ENCODE results near the gene SRRT.
"Not testable (repeated sequence)": the region's sequence is repeated elsewhere in the genome, so short reads cannot be mapped to it uniquely, and the experiment has no call there.

SRRT gene

GRCh38 chr7:100894860-100895700, 20.2 kb downstream of the SRRT start:
- peak; percentile 27 for DNase-seq (ENCODE audit: low read depth)

GRCh38 chr7:100895701-100895955, 20.7 kb downstream of the SRRT start, which contains the start of gene ACHE:
Gene ACHE, minus strand, starts transcription at chr7:100895888. Its CDS starts 1,656 bp downstream, at chr7:100894232.
- DNase-seq (ENCODE audit: low read depth) = no peak

GRCh38 chr7:100895956-100896731, 21.2 kb downstream of the SRRT start:
- DNase-seq (ENCODE audit: low read depth) = no peak

GRCh38 chr7:100896732-100897608, 22.1 kb downstream of the SRRT start:
- DNase-seq (ENCODE audit: low read depth) = peak; percentile 52

- no peak for DNase-seq (ENCODE audit: low read depth)
Measured at GRCh38 chr7:100897772-100898454, 23.0 kb downstream of the SRRT start.

GRCh38 chr7:100899432-100899831, 24.5 kb downstream of the SRRT start:
- no peak for DNase-seq (ENCODE audit: low read depth)

GRCh38 chr7:100900978-100901377, 26.1 kb downstream of the SRRT start:
- no peak for DNase-seq (ENCODE audit: low read depth)

- no peak for DNase-seq (ENCODE audit: low read depth)
Measured at GRCh38 chr7:100901921-100902332, 27.0 kb downstream of the SRRT start.

- no peak for DNase-seq (ENCODE audit: low read depth)
Measured at GRCh38 chr7:100902638-100903037, 27.7 kb downstream of the SRRT start.

GRCh38 chr7:100908512-100908911, 33.6 kb downstream of the SRRT start:
- DNase-seq (ENCODE audit: low read depth) = no peak

GRCh38 chr7:100910443-100910842, 35.5 kb downstream of the SRRT start:
- DNase-seq (ENCODE audit: low read depth) = not testable (repeated sequence)

GRCh38 chr7:100911484-100911883, 36.6 kb downstream of the SRRT start:
- no peak for DNase-seq (ENCODE audit: low read depth)

GRCh38 chr7:100914208-100914878, 39.4 kb downstream of the SRRT start:
- DNase-seq (ENCODE audit: low read depth) = no peak

- DNase-seq (ENCODE audit: low read depth) = no peak
Measured at GRCh38 chr7:100914879-100915447, 40.1 kb downstream of the SRRT start.

GRCh38 chr7:100919335-100919734, 44.4 kb downstream of the SRRT start:
- DNase-seq (ENCODE audit: low read depth) = not testable (repeated sequence)

GRCh38 chr7:100919779-100920437, 45.0 kb downstream of the SRRT start:
- DNase-seq (ENCODE audit: low read depth) = not testable (repeated sequence)

GRCh38 chr7:100921039-100921438, 46.1 kb downstream of the SRRT start:
- DNase-seq (ENCODE audit: low read depth) = no peak

GRCh38 chr7:100923616-100924015, 48.7 kb downstream of the SRRT start:
- DNase-seq (ENCODE audit: low read depth) = not testable (repeated sequence)

GRCh38 chr7:100929808-100930174, 54.9 kb downstream of the SRRT start:
- no peak for DNase-seq (ENCODE audit: low read depth)

GRCh38 chr7:100933734-100934133, 58.8 kb downstream of the SRRT start:
- no peak for DNase-seq (ENCODE audit: low read depth)
